8988T (cell line): ENCODE data around the gene UGT1A6.

Experiments used
- DNase-seq: peaks from one replicate; pipeline ENCODE4 v3.0.0; 2011

Gene UGT1A6

DNA sequence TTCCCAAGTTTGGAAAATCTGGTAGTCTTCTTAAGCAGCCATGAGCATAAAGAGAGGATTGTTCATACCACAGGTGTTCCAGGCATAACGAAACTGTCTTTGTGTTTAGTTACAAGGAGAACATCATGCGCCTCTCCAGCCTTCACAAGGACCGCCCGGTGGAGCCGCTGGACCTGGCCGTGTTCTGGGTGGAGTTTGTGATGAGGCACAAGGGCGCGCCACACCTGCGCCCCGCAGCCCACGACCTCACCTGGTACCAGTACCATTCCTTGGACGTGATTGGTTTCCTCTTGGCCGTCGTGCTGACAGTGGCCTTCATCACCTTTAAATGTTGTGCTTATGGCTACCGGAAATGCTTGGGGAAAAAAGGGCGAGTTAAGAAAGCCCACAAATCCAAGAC lies 79.5 kb downstream of the UGT1A6 start:
- DNase-seq, result no peak

GRCh38 chr2:233772583-233772982 lies 79.9 kb downstream of the UGT1A6 start:
- no peak for DNase-seq

DNA sequence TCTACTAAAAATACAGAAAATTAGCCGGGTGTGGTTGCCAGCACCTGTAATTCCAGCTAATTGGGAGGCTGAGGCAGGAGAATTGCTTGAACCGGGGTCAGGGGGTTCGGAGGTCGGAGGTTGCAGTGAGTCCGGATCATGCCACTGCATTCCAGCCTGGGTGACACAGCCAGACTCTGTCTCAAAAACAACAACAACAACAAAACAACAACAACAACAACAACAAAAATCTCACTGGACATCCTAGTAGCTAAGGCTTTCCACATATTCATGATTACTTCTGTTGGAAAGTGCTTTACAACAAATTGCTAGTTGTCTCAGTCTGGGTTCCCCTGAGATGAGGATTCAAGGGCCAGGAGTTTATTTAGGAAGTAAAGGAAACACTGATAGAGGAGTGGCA lies 81.2 kb downstream of the UGT1A6 start:
- no peak for DNase-seq

- no peak for DNase-seq
Measured at GRCh38 chr2:233775414-233775813, 82.7 kb downstream of the UGT1A6 start.

GRCh38 chr2:233778030-233778429 lies 85.3 kb downstream of the UGT1A6 start, which contains the start of gene MROH2A:
TSS of gene MROH2A (plus strand) at chr2:233778330. CDS start at chr2:233779359, 1,029 bp downstream.
- DNase-seq, result no peak

DNA sequence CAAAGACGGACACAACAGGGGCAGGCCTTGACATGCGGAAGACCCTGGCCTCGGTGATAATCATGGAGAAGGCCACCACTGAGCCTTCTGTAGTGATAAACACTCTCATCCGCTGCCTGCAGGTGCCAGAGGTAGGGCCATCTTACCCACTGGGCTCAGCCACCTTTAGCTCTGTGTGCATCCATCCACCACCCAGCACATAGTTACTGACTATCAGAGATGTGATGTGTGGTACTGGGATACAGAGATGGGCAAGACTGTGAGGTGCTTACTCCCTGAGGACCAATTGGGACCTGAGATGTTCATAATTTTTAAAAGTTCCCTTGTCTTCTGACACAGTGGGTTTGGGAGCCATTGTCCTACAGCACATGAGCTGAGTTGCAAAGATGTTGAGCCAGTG lies 87.0 kb downstream of the UGT1A6 start:
- no peak for DNase-seq

DNA sequence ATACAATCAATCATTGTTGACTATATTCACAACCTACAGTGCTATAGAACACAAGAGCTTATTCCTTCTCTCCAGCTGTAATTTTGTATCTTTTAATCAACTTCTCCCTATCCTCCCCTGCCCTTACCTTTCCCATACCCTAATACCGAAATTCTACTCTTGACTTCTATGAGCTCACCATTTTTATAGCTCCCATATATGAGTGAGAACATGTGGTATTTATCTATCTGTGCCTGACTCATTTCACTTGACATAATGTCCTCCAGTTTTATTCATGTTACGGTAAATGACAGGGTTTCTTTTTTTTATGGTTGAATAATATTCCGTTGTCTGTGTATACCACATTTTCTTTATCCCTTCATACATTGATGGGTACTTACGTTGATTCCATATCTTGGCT lies 88.1 kb downstream of the UGT1A6 start:
- no peak for DNase-seq

DNA sequence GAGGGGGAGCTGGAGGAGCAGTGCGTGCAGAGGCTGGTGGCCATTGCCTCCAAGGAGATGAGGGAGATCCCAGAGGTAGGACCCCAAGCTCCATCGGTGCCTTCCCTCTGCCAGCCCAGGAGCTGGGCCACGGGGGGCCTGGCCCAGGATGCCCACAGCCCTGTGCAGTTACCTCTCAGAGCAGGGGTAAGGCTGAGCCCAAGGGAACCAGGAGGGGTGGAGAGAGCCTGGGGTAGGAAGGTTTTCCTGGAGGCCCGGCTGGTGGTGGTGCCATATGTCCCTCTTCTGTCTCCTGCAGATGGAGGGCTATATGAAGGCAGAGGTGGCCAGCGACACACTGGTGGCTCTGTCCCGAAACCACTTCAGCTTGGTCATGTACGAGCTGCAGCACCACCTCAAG lies 96.9 kb downstream of the UGT1A6 start:
- DNase-seq, result no peak

DNA sequence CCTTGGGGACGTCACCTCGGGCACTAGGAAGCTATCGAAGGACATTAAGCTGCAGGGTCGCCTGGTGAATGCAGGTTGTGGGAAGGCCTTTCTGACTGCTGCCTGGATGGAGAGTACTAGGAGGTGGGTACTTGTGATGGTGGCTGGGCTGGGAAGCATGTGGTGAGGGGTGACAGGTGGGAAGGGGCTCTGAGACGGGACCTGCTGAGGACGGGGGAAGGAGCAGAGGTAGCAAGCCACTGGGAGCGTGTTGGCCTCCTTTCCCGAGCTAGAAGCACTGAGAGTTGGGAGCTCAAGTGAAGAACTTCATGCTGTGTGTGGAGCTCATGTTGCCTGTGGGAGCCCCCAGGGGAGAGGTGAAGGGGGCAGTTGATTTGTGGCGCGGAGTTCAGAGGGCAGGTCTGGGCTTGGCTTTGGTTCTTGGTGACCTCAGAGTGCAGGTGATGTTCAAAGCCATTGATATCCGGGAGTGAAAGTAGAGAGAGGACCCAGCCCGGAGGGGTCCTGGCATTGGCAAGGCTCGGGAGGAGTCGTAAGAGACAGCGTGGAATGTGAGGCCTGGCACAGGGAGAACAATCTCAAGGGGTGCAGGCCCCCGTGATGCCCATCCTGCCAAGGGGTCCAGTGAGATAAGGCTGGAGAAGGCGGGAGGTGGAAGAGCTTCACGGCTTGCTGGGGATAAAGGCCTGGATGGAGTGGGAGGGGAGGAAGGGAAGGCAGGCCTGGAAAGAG lies 98.6 kb downstream of the UGT1A6 start:
- DNase-seq, result no peak

DNA sequence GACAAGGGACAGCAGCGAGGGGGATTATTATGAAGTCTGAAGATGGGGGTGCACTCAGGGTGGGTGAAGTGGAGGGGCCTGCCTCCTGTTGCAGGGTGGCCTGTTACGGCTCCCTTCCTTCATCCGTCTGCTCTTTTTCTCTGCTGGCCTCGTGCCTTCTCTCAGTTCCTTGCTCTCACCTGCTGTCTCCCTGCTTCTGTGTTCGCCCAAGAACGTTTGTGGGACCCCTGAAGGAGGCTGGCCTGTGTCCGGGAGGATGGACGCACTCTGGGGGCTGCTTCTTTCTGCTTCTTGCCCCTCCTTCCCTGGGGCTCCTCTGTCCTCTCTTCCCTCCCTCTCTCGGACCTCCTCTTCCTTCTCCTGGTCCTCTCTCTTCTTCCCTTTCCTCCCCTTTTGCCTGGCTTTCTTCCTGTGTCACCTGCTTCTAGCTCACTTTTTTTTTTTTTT lies 99.2 kb downstream of the UGT1A6 start:
- DNase-seq, result no peak

GRCh38 chr2:233792720-233793119 lies 100.0 kb downstream of the UGT1A6 start:
- DNase-seq, result no peak

GRCh38 chr2:233793465-233794127 lies 100.9 kb downstream of the UGT1A6 start:
- DNase-seq, result no peak

DNA sequence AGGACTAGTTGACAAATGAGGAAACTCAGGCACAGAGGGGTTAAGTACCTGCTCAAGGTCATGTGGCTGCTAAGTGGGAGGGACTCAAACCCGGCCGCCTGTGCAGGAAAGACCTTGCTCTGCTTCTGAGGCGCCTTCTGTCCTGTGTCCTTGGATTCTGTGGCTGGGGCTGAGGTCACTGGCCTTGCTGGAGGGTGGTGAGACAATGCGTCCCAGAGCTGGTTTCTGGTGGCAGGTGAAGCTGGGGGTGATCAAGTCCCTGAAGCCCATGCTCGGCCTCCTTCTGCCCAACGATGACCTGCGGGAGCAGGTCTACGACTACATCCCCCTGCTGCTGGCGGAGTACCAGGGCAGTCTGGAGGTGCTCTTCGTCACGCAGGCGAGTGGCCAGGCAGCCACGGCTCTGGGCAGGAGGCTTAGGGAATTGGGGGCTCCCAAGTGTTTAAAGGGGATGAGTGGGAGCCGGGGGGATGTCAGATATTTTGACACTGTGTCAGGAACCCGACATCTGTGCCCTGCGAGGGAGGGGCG lies 101.5 kb downstream of the UGT1A6 start:
- no peak for DNase-seq

- DNase-seq, result no peak
Measured at GRCh38 chr2:233795735-233796171, 103.1 kb downstream of the UGT1A6 start.

GRCh38 chr2:233796254-233796653 lies 103.6 kb downstream of the UGT1A6 start:
- DNase-seq, result no peak

DNA sequence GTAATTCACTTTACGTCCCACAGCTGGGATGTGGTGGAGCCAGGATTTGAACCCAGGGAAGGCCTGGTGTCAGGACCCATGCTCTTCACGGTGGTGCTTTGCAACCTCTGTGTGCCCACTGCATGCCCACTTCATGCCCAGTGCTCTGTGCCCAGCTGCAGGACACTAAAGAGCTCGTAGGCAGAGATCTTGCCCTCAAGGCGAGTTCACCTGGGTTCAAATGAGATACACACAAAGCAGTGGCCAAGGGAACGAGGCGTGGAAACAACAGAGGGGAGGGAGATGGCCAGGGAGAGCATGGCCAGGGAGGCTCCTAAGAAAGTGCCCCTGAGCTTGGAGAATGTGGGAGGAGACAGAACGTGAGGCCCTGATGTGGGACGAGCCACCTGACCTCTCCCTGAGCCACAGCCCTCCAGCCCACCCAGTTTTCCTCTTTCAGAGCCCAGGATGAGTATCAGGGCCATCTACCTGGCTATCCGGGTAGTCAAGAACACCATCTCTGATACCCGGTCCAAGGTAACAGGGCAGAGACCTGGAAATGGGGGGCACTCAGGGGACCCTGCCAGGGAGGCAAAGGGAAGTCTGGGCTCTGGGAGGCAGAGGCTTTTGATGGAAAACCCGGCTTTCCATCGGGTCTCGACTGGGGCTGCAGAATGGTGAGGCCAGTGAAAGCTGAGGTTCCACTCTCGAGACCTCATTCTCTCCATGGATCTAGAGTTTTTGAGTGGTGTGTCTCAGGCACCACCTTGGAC lies 105.8 kb downstream of the UGT1A6 start:
- DNase-seq, result no peak

GRCh38 chr2:233799087-233799665 lies 106.5 kb downstream of the UGT1A6 start:
- no peak for DNase-seq

DNA sequence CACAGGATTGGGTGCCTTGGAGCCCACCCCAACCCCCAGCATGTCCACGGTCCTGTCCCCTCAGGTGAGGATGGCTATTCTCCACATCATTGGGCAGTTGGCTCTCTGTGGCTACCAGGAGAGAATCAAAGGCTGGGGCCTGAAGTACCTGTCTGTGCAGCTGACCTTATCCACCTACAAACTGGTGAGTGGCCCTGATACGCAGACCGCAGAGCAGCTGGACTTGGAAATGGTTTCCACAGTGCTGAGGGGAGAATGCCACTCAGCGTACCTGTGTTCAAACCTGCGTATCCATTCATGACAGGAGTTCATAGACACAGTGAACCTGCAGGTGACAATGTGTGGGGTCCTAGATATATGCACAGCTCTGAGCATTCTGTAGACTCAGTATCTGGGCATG lies 107.0 kb downstream of the UGT1A6 start:
- no peak for DNase-seq

GRCh38 chr2:233800208-233800607 lies 107.5 kb downstream of the UGT1A6 start:
- DNase-seq, result no peak

GRCh38 chr2:233801357-233802131 lies 108.9 kb downstream of the UGT1A6 start:
- no peak for DNase-seq

DNA sequence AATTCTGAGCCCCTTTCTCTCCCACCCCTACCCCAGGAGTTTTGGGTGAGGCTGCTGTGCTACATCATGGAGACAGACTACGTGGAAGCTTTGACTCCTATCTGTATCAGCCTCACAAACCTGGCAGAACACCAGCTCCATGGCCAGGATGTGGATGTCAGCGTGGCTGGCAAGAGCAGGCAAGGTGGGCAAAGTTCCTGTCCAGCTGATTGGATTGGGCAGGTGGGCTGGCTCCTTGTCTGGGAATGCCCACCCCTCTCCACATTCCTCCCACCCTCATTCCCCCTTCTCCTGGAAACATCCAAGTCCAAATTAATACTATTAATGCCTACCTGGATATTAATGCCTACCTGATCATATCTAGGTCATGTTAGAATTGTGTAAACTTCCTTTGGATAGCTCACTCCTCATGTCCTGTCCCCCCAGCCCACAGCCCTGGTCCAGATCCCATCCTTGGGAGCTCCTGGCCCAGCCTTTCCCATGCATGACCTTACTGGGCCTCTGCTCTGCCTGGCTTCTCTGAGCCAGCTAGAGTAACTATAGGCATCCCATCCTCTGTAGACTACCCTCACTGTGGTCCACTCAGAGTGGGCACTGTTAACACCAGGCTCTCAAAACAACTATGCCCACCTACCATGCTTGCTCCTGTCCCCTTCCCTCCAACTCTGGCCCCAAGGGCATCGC lies 109.6 kb downstream of the UGT1A6 start:
- no peak for DNase-seq
